ENCODE measurements around the gene TNFRSF12A.

GRCh38 chr16:2976201-2976600 is 44.0 kb upstream of the TNFRSF12A start:
- TF ChIP-seq POLR2A (IDR thresholded peaks at IDR 0.05) (no peak), CTCF (IDR thresholded peaks at IDR 0.05) (no peak)
